Effector CD8-positive, alpha-beta T cell (primary cell): ENCODE data around the gene AFAP1L2.
"Not testable (repeated sequence)": the region's sequence is repeated elsewhere in the genome, so short reads cannot be mapped to it uniquely, and the experiment has no call there.

Experiments
- DNase-seq: peaks from one replicate; lab custom pipeline; 2025; lab: John Stamatoyannopoulos, UW

AFAP1L2 gene

DNA sequence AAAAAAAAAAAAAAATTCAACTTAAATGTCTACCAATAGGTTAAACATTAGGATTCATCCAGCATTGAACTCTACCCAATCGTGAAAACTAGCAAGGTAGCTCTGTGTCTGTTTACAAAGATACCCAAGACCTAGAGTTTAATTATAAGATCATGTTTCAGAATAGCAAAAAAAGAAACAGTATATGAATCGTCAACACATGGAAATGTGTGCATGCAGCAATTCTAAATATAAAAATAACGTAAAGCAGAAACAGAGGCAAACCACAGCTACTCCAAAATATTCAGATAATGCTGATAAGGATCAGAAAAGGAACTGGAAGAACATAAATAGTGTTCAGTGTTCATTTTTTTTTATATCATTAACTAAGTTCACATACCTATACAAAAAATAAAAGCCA is 68.7 kb downstream of the AFAP1L2 start:
- no peak for DNase-seq

GRCh38 chr10:114334301-114334700 is 70.0 kb downstream of the AFAP1L2 start:
- DNase-seq, result no peak

- DNase-seq, result not testable (repeated sequence)
Observed at GRCh38 chr10:114333441-114333840, 70.9 kb downstream of the AFAP1L2 start.

DNA sequence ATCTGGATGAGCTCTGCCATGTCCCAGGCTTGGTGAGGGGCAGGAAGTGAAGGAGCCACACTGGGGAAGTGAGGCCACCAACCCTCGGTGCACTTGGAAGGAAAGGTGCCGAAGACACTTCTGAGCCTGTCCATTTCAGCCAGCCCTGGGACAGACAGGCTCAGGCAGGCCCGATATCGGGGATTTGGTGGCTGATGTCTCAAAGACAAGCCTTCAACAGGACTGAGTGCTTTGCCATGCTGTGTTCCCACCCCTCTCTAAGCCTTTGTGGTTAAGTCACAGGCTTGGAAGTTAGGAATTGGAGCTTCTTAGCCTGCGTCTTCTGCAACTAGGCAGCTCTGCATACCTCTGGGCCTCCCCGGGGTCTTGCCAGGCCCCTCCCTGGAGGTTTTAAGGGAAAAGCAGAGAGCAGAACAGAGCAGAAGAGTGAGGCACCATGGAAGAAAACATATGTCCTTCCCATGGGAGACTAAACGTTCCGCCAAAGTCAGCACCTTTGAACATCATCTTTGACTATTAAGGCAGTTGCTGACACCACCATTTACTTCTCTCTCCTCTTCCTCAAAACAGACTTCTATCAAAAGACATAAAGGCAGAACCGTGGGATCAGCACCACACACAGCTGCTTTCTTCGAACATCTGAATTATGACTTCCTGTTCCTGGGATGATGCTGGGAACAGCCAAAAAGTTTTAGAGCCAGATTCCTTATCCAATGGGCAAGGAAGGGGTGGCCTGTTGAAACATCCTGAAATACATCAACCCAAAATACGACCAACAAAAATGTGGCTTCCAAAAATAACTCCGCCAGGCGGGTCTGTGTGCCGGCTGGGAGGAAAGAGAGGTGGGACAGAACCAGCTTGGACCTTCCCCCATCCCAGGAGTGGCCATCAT is 71.8 kb downstream of the AFAP1L2 start:
- DNase-seq, result no peak

- no peak for DNase-seq
Observed at GRCh38 chr10:114329634-114330365, 74.5 kb downstream of the AFAP1L2 start.

- no peak for DNase-seq
Observed at GRCh38 chr10:114328874-114329273, 75.4 kb downstream of the AFAP1L2 start.

DNA sequence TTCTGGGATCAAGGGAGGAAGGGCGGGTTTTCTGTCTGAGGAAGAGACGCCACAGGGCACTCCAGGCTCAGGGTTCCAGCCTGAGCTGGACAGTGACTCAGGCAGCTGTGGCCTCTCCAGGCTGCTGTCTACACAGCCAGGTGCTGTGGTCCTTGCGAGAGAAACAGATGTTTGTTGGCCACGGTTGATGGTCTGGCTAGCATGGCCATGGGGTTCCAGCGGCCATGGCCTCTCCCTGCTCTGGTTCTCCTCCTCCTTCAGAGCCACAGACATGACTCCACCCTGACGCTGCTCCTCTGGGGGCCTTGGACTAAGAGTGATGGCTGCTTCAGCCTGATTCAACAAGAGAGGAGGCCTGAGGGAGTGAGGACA is 75.9 kb downstream of the AFAP1L2 start:
- DNase-seq, result no peak

DNA sequence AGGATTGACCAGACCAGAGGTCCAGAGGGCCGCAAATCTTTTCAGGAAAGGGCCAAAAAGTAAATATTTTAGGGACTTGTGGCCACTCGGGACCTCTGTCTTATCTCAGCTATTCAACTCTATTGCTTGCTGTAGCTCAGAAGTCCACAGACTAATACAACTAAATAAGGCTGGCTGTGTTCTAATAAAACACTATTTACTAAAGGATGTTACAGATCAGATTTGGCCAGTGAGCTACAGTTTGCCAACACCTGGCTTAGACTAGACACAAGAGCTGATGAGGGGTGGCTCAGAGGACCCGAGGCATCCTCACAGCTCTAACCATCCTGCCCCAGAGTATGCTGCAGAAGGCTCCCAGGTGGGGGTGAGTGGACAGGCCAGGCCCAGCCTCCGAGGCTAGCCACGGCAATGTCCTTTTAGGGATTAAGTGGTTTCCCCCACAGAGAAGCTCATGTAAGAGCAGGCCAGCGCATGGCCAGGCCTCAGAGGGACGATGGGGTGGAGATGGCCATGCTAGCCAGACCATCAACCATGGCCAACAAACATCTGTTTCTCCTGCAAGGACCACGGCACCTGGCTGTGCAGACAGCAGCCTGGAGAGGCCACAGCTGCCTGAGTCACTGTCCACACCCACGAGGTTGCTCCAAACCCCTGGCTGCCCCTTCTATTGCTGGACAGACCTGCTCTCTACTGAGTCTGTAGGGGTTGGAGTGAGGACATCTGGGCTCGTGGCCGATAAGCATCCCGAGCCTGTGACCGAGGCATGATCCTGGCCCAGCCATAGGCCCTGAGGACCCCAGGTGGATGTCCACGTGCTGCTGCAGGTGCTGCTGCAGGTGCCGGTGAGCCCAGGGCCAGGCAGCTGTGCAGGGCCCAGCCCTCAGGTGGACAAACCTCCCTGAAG is 76.5 kb downstream of the AFAP1L2 start:
- no peak for DNase-seq

- DNase-seq, result no peak
Observed at GRCh38 chr10:114326795-114327194, 77.5 kb downstream of the AFAP1L2 start.

- no peak for DNase-seq
Observed at GRCh38 chr10:114323023-114323422, 81.3 kb downstream of the AFAP1L2 start.

DNA sequence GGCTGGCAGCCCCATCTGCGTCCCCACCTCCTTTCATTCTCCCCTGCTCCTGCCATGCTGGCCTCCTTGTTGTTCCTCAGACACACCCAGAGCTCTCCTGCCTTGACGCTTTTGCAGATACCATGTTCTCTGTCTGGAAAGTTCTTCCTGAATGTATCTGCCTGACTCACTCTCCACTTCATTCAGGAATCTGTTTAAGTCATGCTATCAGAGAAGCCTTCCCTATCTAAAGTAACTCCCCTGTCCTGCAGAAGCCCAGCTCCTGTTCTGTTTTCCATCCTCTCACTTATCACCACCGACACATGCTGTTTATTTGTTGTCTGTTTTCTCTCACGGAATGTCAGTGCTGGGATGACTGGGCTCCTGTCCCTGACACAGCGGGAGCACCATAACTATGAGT is 82.0 kb downstream of the AFAP1L2 start:
- DNase-seq, result no peak

- no peak for DNase-seq
Observed at GRCh38 chr10:114320249-114321116, 83.8 kb downstream of the AFAP1L2 start.

DNA sequence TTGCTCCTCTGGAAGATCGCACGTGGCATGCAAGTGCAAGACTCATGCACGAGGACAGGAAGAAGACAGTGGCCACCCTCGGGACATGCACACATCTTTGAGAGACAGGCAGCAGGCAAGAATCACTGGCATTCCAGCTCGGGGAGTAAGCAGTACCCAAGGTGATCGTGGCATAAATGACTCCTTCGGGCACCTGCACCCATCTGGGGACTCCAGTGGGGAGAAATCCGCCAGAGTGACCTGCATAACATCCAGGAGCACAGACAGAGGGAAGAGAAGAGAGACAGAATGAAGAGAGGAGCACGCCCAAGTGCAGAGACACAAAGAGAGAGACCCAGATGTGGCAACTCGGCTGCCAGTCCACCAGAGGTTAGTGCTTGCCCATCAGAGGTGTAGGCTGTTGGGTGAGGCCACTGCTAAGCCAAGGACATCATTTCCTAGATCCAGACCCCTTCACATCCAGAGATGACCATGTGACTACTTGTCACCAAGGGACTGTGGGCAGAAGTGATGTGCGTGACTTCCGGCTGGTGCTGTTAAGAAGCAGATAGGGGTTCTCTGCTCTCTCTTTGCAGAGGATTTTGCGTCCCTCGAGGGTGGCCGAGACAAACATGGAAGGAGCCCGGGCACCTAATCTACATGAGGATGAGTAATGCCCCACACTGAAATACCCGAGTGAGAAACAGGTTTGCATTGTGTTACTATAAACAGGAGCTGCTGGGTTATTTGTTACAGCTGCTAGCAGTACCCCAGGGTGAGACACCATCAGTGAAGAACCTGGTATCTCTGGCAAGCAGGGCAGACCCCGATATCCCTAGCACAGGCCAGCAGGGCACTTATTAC is 84.7 kb downstream of the AFAP1L2 start:
- DNase-seq, result no peak

DNA sequence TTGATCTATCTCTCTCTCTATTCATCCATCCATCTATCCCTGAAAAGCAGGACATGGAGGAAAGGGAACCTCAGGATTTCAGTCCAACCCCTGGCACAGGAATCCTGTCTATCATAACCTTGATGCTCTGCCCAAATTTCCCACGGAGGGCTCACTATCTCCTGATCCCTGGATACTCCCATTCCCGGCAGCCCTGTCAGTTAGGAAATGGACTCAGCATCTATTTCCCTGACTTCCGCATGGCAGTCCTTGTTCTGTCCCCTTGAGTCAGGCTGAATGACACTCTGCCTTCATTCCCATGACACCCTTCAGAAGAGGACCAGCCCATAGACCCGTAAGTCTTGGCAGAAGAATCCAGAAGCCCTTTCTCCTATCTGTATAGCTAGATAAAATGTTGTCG is 87.6 kb downstream of the AFAP1L2 start:
- no peak for DNase-seq

- no peak for DNase-seq
Observed at GRCh38 chr10:114315566-114316420, 88.5 kb downstream of the AFAP1L2 start.

GRCh38 chr10:114313866-114314265 is 90.4 kb downstream of the AFAP1L2 start:
- DNase-seq, result no peak

DNA sequence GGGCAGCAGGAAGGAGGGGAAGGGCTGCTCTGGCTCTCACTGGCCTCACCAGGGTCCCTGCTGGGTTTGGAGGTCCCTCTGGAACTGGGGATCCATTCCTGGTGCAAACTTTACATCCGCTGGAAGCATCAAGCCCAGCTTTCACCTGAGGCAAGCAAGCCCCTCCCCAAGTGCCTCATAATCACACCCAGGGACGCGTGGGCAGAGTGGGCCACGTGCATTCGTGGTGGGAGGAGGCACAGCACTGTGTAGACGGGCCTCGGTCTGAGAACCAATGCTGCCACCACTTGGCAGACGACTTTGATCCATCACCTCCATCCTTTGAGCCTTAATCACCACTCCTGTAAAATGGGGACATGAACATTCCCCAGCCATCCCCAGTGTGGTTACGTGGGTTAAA is 91.2 kb downstream of the AFAP1L2 start:
- no peak for DNase-seq

- no peak for DNase-seq
Observed at GRCh38 chr10:114311496-114312209, 92.6 kb downstream of the AFAP1L2 start.

- DNase-seq, result no peak
Observed at GRCh38 chr10:114311023-114311422, 93.3 kb downstream of the AFAP1L2 start.
